H7 (cell line): ENCODE results near the gene SH2D3A. TPM values are rescaled to one million over a fixed set of nuclear protein-coding genes. Genes with fewer than 3 reads are reported as not detected.
"Not testable (repeated sequence)": the region's sequence is repeated elsewhere in the genome, so short reads cannot be mapped to it uniquely, and the experiment has no call there.

ENCODE experiments used
- DNase-seq: peaks from one replicate; pipeline ENCODE4 v3.0.0; 2012
- H3K27me3 ChIP-seq: 2 replicates; pipeline ENCODE4 v1.6.0; 2011; ENCODE audit warnings: mild to moderate bottlenecking, low read length; ENCODE audit not compliant: control insufficient read depth, insufficient read depth
- H3K36me3 ChIP-seq: replicated peaks from 2 replicates; pipeline ENCODE4 v1.5.1; 2011; ENCODE audit warnings: low read length; ENCODE audit not compliant: control insufficient read depth, insufficient read depth
- H3K4me3 ChIP-seq: 2 replicates; pipeline ENCODE4 v1.5.1; 2011; ENCODE audit warnings: low read depth, mild to moderate bottlenecking, control low read depth, low read length, moderate library complexity; ENCODE audit not compliant: insufficient read depth
- total RNA-seq: library from RNA; depleted of rRNA; stranded (reverse); fragments of >200 nt; shearing (Covaris generic); gene quantifications from 2 replicates; pipeline ENCODE4 v1.2.3, GENCODE V29; 2014; rRNA removed

The SH2D3A gene
- 11.7 and 12.8 TPM in 2 replicates for total RNA-seq

- H3K4me3 ChIP-seq, result peak within 1 kb of the TSS; percentile 88
- peaks cover 1% of the 10 kb centered on the region; the same call in 1 of the 2 replicates for H3K36me3 ChIP-seq
- DNase-seq, result peak; percentile 98
- no peaks in the 10 kb centered on the region for H3K27me3 ChIP-seq
These were observed at the start of gene SH2D3A for GRCh38 chr19:6767357-6768235. Gene SH2D3A, minus strand, starts transcription at chr19:6767435. Its CDS starts 3,687 bp downstream, at chr19:6763748.

GRCh38 chr19:6813659-6814058 lies 46.4 kb upstream of the SH2D3A start:
- no peak for DNase-seq
- Histone ChIP-seq H3K4me3 (no peak overlapping the region), H3K27me3 (no peaks in the 10 kb centered on the region), H3K36me3 (no peaks in the 10 kb centered on the region)

- Histone ChIP-seq H3K27me3 (no peaks in the 10 kb centered on the region), H3K36me3 (no peaks in the 10 kb centered on the region), H3K4me3 (no peak overlapping the region)
- no peak for DNase-seq
These were observed 45.4 kb upstream of the SH2D3A start for GRCh38 chr19:6812612-6813011.

DNA sequence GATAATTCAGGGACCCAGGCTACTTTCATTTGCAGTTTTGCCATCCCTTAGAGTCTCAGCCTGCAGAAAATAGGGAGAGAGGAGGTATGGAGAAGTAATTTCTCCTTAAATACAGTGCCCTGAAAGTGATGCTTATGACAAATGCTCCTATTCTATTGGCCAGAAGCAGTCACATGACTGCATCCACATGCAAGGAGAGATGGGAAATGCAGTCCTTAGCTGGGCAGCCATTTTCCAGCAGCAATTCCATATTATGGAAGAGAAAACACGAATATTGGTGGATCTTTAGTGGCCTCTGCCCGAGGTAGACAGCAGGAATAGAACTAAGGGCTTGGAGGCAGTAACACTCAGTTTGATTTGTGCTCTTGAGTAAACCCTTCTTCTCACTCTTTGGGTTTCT lies 44.7 kb upstream of the SH2D3A start:
- H3K36me3 ChIP-seq, result no peaks in the 10 kb centered on the region
- peak; percentile 46 for DNase-seq
- no peak overlapping the region for H3K4me3 ChIP-seq

GRCh38 chr19:6811378-6811777 lies 44.1 kb upstream of the SH2D3A start:
- Histone ChIP-seq H3K36me3 (no peaks in the 10 kb centered on the region), H3K4me3 (no peak overlapping the region), H3K27me3 (no peaks in the 10 kb centered on the region)
- DNase-seq, result no peak

More for the DNA sequence above, 44.7 kb upstream of the SH2D3A start:
- H3K27me3 ChIP-seq, result no peaks in the 10 kb centered on the region

- Histone ChIP-seq H3K4me3 (no peak overlapping the region), H3K36me3 (no peaks in the 10 kb centered on the region)
- DNase-seq, result no peak
These were observed 42.0 kb upstream of the SH2D3A start for GRCh38 chr19:6809262-6809661.

GRCh38 chr19:6808494-6808893 lies 41.3 kb upstream of the SH2D3A start:
- H3K27me3 ChIP-seq, result no peaks in the 10 kb centered on the region
- H3K36me3 ChIP-seq, result no peaks in the 10 kb centered on the region
- DNase-seq, result no peak
- H3K4me3 ChIP-seq, result no peak overlapping the region

More at GRCh38 chr19:6809262-6809661, 42.0 kb upstream of the SH2D3A start:
- no peaks in the 10 kb centered on the region for H3K27me3 ChIP-seq

DNA sequence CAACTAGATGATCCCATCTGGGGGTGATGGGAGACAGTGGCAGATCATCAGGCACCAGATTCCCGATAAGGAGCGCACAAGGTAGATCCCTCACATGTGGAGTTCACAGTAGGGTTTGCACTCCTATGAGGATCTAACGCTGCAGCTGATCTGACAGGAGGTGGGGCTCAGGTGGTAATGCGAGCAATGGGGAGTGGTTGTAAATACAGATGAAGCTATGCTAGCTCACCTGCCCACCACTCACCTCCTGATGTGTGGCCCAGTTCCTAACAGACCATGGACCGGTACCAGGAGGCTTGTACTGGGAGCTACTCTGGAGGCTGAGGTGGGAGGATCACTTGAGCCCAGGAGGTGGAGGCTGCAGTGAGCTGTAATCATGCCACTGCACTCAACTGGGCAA lies 40.1 kb upstream of the SH2D3A start:
- Histone ChIP-seq H3K27me3 (no peaks in the 10 kb centered on the region), H3K4me3 (no peak overlapping the region)
- no peak for DNase-seq

GRCh38 chr19:6806488-6806887 lies 39.3 kb upstream of the SH2D3A start:
- H3K27me3 ChIP-seq, result no peaks in the 10 kb centered on the region
- peak; percentile 42 for DNase-seq
- no peaks in the 10 kb centered on the region for H3K36me3 ChIP-seq
- H3K4me3 ChIP-seq, result no peak overlapping the region

More for the DNA sequence above, 40.1 kb upstream of the SH2D3A start:
- H3K36me3 ChIP-seq, result no peaks in the 10 kb centered on the region

GRCh38 chr19:6803036-6803404 lies 35.8 kb upstream of the SH2D3A start:
- DNase-seq, result no peak
- Histone ChIP-seq H3K4me3 (no peak overlapping the region), H3K27me3 (no peaks in the 10 kb centered on the region), H3K36me3 (no peaks in the 10 kb centered on the region)

- DNase-seq, result peak; percentile 16
- Histone ChIP-seq H3K4me3 (no peak overlapping the region), H3K27me3 (no peaks in the 10 kb centered on the region), H3K36me3 (no peaks in the 10 kb centered on the region)
These were observed 35.3 kb upstream of the SH2D3A start for GRCh38 chr19:6802336-6803035.

- peak; percentile 47 for DNase-seq
- no peaks in the 10 kb centered on the region for H3K27me3 ChIP-seq
- no peaks in the 10 kb centered on the region for H3K36me3 ChIP-seq
- H3K4me3 ChIP-seq, result peak overlapping the region; percentile 23
These were observed 34.4 kb upstream of the SH2D3A start for GRCh38 chr19:6801485-6802086.

- no peak for DNase-seq
- peak overlapping the region; percentile 23 for H3K4me3 ChIP-seq
These were observed 33.8 kb upstream of the SH2D3A start for GRCh38 chr19:6800991-6801484.

DNA sequence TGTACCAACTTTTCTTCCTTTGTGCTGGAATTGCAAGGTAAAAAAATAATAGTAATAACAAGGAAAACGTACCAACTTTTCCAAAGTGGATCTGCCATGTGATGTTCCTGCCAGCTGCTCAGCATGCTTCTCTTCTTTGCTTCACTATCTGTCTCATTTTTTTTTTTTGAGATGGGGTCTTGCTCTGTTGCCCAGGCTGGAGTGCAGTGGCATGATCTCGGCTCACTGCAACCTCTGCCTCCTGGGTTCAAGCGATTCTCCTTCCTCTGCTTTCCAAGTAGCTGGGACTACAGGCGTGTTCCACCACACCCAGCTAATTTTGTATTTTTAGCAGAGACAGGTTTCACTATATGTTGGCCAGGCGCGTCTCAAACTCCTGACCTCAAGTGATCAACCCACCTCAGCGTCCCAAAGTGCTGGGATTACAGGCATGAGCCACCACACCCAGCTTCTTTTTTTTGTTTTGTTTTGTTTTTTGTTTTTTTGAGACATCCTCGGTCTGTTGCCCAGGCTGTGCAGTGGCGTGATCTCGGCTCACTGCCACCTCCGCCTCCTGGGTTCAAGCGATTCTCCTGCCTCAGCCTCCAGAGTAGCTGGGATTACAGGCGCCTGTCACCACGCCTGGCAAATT lies 33.0 kb upstream of the SH2D3A start:
- DNase-seq, H3K36me3 ChIP-seq, H3K27me3 ChIP-seq, H3K4me3 ChIP-seq: not testable (repeated sequence)

More at GRCh38 chr19:6800991-6801484, 33.8 kb upstream of the SH2D3A start:
- no peaks in the 10 kb centered on the region for H3K27me3 ChIP-seq
- no peaks in the 10 kb centered on the region for H3K36me3 ChIP-seq
